ENCODE data around the gene ITGB4. TPM values are rescaled to one million over a fixed set of nuclear protein-coding genes. Genes with fewer than 3 reads are reported as not detected.

The ITGB4 gene
- total RNA-seq, 1 donor from 2014 or later = 6.6 TPM

GRCh38 chr17:75676461-75676860 is 44.8 kb upstream of the ITGB4 start:
- H3K4me3 ChIP-seq (ENCODE audit: insufficient read depth, low read depth, low read length) = no peak overlapping the region
- no peak overlapping the region for H2AFZ ChIP-seq (ENCODE audit: low read depth, low read length)
- H4K20me1 ChIP-seq (ENCODE audit: insufficient read depth, low read length) = peaks cover 31% of the 10 kb centered on the region
- peaks cover 6% of the 10 kb centered on the region for H3K36me3 Mint-ChIP-seq (ENCODE audit: low read depth, unreplicated experiment)
- no peak overlapping the region for H3K27ac Mint-ChIP-seq (ENCODE audit: unreplicated experiment)
- peaks cover 29% of the 10 kb centered on the region for H3K36me3 ChIP-seq (ENCODE audit: insufficient read depth, low read length)
- no peak overlapping the region for H3K9ac ChIP-seq (ENCODE audit: low read length)
- peaks cover 18% of the 10 kb centered on the region for H3K4me1 Mint-ChIP-seq (ENCODE audit: low read depth, unreplicated experiment)
- H3K4me3 Mint-ChIP-seq (ENCODE audit: unreplicated experiment) = no peak overlapping the region
- H3K4me2 ChIP-seq (ENCODE audit: low read length) = no peak overlapping the region
- H3K27ac ChIP-seq (ENCODE audit: low read depth, low read length) = no peak overlapping the region
- no peak for DNase-seq (ENCODE audit: low read depth)
- TF ChIP-seq EZH2 (IDR thresholded peaks at IDR 0.05; ENCODE audit: insufficient read depth, low read length) = no peak
- TF ChIP-seq CTCF (IDR thresholded peaks at IDR 0.05; ENCODE audit: insufficient read depth, low read depth, low read length) = no peak
- no peak for FAIRE-seq
- H3K27me3 Mint-ChIP-seq (ENCODE audit: low read depth, unreplicated experiment) = no peaks in the 10 kb centered on the region
- no peaks in the 10 kb centered on the region for H3K9me3 ChIP-seq (ENCODE audit: insufficient read depth, low read depth, low read length)
- no peaks in the 10 kb centered on the region for H3K9me3 Mint-ChIP-seq (ENCODE audit: unreplicated experiment)
- H3K4me1 ChIP-seq (ENCODE audit: insufficient read depth, low read length) = peaks cover 36% of the 10 kb centered on the region
- H3K79me2 ChIP-seq (ENCODE audit: insufficient read depth, low read length) = peaks cover 79% of the 10 kb centered on the region
- no peaks in the 10 kb centered on the region for H3K27me3 ChIP-seq (ENCODE audit: insufficient read depth, low read length)

GRCh38 chr17:75679706-75680211 is 41.5 kb upstream of the ITGB4 start:
- Histone ChIP-seq H3K4me1 (ENCODE audit: insufficient read depth, low read length) (peaks cover 55% of the 10 kb centered on the region), H3K79me2 (ENCODE audit: insufficient read depth, low read length) (peaks cover 85% of the 10 kb centered on the region), H3K4me3 (ENCODE audit: insufficient read depth, low read depth, low read length) (no peak overlapping the region), H4K20me1 (ENCODE audit: insufficient read depth, low read length) (peaks cover 34% of the 10 kb centered on the region), H2AFZ (ENCODE audit: low read depth, low read length) (no peak overlapping the region), H3K27ac (ENCODE audit: low read depth, low read length) (peak overlapping the region; percentile 11), H3K36me3 (ENCODE audit: insufficient read depth, low read length) (peaks cover 18% of the 10 kb centered on the region), H3K27me3 (ENCODE audit: insufficient read depth, low read length) (no peaks in the 10 kb centered on the region), H3K9me3 (ENCODE audit: insufficient read depth, low read depth, low read length) (no peaks in the 10 kb centered on the region), H3K4me2 (ENCODE audit: low read length) (peak overlapping the region; percentile 23), H3K9ac (ENCODE audit: low read length) (peak overlapping the region; percentile 44)
- FAIRE-seq (no peak), DNase-seq (ENCODE audit: low read depth) (no peak)
- TF ChIP-seq CTCF (IDR thresholded peaks at IDR 0.05; ENCODE audit: insufficient read depth, low read depth, low read length) (no peak), EZH2 (IDR thresholded peaks at IDR 0.05; ENCODE audit: insufficient read depth, low read length) (no peak)
- H3K27ac Mint-ChIP-seq (ENCODE audit: unreplicated experiment) = peak overlapping the region; percentile 75
- peaks cover 6% of the 10 kb centered on the region for H3K36me3 Mint-ChIP-seq (ENCODE audit: low read depth, unreplicated experiment)
- peaks cover 36% of the 10 kb centered on the region for H3K4me1 Mint-ChIP-seq (ENCODE audit: low read depth, unreplicated experiment)
- H3K9me3 Mint-ChIP-seq (ENCODE audit: unreplicated experiment) = no peaks in the 10 kb centered on the region
- H3K27me3 Mint-ChIP-seq (ENCODE audit: low read depth, unreplicated experiment) = no peaks in the 10 kb centered on the region
- H3K4me3 Mint-ChIP-seq (ENCODE audit: unreplicated experiment) = no peak overlapping the region

- no peak for DNase-seq (ENCODE audit: low read depth)
- H4K20me1 ChIP-seq (ENCODE audit: insufficient read depth, low read length) = peaks cover 35% of the 10 kb centered on the region
- TF ChIP-seq EZH2 (IDR thresholded peaks at IDR 0.05; ENCODE audit: insufficient read depth, low read length) = no peak
- no peak for TF ChIP-seq CTCF (IDR thresholded peaks at IDR 0.05; ENCODE audit: insufficient read depth, low read depth, low read length)
- no peak for FAIRE-seq
- Mint-ChIP-seq H3K36me3 (ENCODE audit: low read depth, unreplicated experiment) (peaks cover 8% of the 10 kb centered on the region), H3K9me3 (ENCODE audit: unreplicated experiment) (no peaks in the 10 kb centered on the region), H3K4me3 (ENCODE audit: unreplicated experiment) (no peak overlapping the region), H3K27ac (ENCODE audit: unreplicated experiment) (peak overlapping the region; percentile 72), H3K4me1 (ENCODE audit: low read depth, unreplicated experiment) (peaks cover 43% of the 10 kb centered on the region), H3K27me3 (ENCODE audit: low read depth, unreplicated experiment) (no peaks in the 10 kb centered on the region)
- H3K27ac ChIP-seq (ENCODE audit: low read depth, low read length) = peak overlapping the region; percentile 45
- H3K79me2 ChIP-seq (ENCODE audit: insufficient read depth, low read length) = peaks cover 86% of the 10 kb centered on the region
- H3K9ac ChIP-seq (ENCODE audit: low read length) = peak overlapping the region; percentile 38
- no peak overlapping the region for H3K4me3 ChIP-seq (ENCODE audit: insufficient read depth, low read depth, low read length)
- H3K4me1 ChIP-seq (ENCODE audit: insufficient read depth, low read length) = peaks cover 61% of the 10 kb centered on the region
- H3K9me3 ChIP-seq (ENCODE audit: insufficient read depth, low read depth, low read length) = no peaks in the 10 kb centered on the region
- no peaks in the 10 kb centered on the region for H3K27me3 ChIP-seq (ENCODE audit: insufficient read depth, low read length)
- H3K4me2 ChIP-seq (ENCODE audit: low read length) = peak overlapping the region; percentile 24
- no peak overlapping the region for H2AFZ ChIP-seq (ENCODE audit: low read depth, low read length)
- peaks cover 18% of the 10 kb centered on the region for H3K36me3 ChIP-seq (ENCODE audit: insufficient read depth, low read length)
Observed at GRCh38 chr17:75680431-75680830, 40.8 kb upstream of the ITGB4 start.
